GM23248 (cell line): Measurements from ENCODE around the gene STK26.

ENCODE experiments used
- EZH2 ChIP-seq: fragments of 200-600 bp; sonication (generic); IDR thresholded peaks from 2 replicates; pipeline ENCODE4 v1.6.1; 2018; ENCODE audit warnings: antibody characterized with exemption, mild to moderate bottlenecking; ENCODE audit not compliant: insufficient read depth, poor library complexity, severe bottlenecking
- EZH2phosphoT487 ChIP-seq: fragments of 200-600 bp; sonication (generic); IDR thresholded peaks from 2 replicates; pipeline ENCODE4 v1.6.1; 2018; ENCODE audit warnings: antibody characterized with exemption, moderate library complexity, mild to moderate bottlenecking, low read depth; ENCODE audit not compliant: insufficient read depth

DNA sequence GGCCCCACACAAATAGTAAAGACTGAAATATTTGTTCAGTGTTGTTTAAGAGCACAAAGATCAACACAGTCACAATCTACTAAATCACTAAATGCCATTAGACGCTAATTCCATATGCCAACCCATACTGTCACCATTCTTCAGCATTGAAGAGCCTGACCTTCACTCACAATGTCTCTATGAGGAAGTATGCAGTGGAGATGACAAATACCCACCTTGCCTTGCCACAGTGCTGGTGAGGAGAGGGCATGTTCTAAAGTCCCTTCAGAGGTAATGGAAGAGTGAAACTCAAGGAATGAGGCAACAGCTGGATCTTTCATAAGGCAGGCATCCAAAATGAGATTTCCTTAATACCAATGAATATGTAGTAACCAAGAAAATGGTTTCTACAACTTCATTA lies 54.3 kb downstream of the STK26 start:
- no peak for TF ChIP-seq EZH2
- no peak for TF ChIP-seq EZH2phosphoT487
